Upper lobe of left lung (tissue), 6 donors: ENCODE measurements around the gene VPS13D. TPM values are rescaled to one million over a fixed set of nuclear protein-coding genes. Genes with fewer than 3 reads are reported as not detected.

Experiments
- ATAC-seq, 2 donors: fragments of 200-7000 bp; cut with Tn5 transposase; one replicate each; pipeline ENCODE4 v1.9.1; 2022; ENCODE audit warnings: mild to moderate bottlenecking in 2 of 2, moderate library complexity in 2 of 2; ENCODE audit not compliant: low FRiP score in 2 of 2
- DNase-seq, 2 donors: peaks; one replicate each; pipeline ENCODE4 v3.0.0-alpha.2; 2019 to 2020
- H3K27ac ChIP-seq, 4 donors: fragments of 200-600 bp; sonication (generic); one replicate each; pipeline ENCODE4 v1.5.1; 2016 to 2019
- H3K27me3 ChIP-seq, 4 donors: fragments of 200-600 bp; sonication (generic); one replicate each; pipeline ENCODE4 v1.5.1; 2017 to 2019
- H3K36me3 ChIP-seq, 4 donors: fragments of 200-600 bp; sonication (generic); one replicate each; pipeline ENCODE4 v1.5.1; 2016 to 2019
- H3K4me1 ChIP-seq, 4 donors: fragments of 200-600 bp; sonication (generic); one replicate each; pipeline ENCODE4 v1.5.1; 2018 to 2019
- H3K4me3 ChIP-seq, 4 donors: fragments of 200-600 bp; sonication (generic); one replicate each; pipeline ENCODE4 v1.5.1; 2017 to 2019; ENCODE audit warnings: mild to moderate bottlenecking in 2 of 4, moderate library complexity in 1 of 4
- H3K9me3 ChIP-seq, 4 donors: fragments of 200-600 bp; sonication (generic); one replicate each; pipeline ENCODE4 v1.5.1; 2018 to 2019
- EP300 ChIP-seq, 4 donors: sonication (generic); formaldehyde crosslinking; IDR thresholded peaks; one replicate each; pipeline ENCODE4 v1.5.1; 2017; ENCODE audit warnings: antibody characterized with exemption in 4 of 4, control low read depth in 2 of 4
- POLR2A ChIP-seq, 4 donors: fragments of 450-650 bp; IDR thresholded peaks; one replicate each; pipeline ENCODE4 v1.5.1; 2016 to 2017; ENCODE audit warnings: antibody characterized with exemption in 4 of 4, mild to moderate bottlenecking in 2 of 4
- POLR2AphosphoS5 ChIP-seq, 2 donors: sonication (generic); formaldehyde crosslinking; IDR thresholded peaks; one replicate each; pipeline ENCODE4 v1.5.1; 2017; ENCODE audit warnings: antibody characterized with exemption in 2 of 2
- WGBS, 2 donors: methylation state at CpG; one replicate each; pipeline ENCODE4 v1.1.5; 2017 to 2018; 5-methylcytosine and 5-hydroxymethylcytosine counted together
- total RNA-seq, 6 donors: library from RNA; depleted of rRNA in 4 of 6; stranded (reverse); fragments of >200 nt in 4 of 6; gene quantifications; one replicate each; pipeline versions ENCODE4 v1.1.0 to v1.2.1, GENCODE V29; 2016 to 2021
- TF ChIP-seq, protein P1 (sequence below), 6 experiments: fragments of 450-650 bp in 4 of 6; fragments of 200-600 bp in 2 of 6; sonication (generic) in 2 of 6; IDR thresholded peaks; one replicate each; pipeline ENCODE4 v1.5.1; 2016 to 2019; ENCODE audit warnings: antibody characterized with exemption in 6 of 6
- donor health status: DM: no; HTN: no; CAD: no; lungs with moderate emphysema.
- donor health status: DM: no; HTN: yes; CAD: no; lungs with severe emphysema.

The VPS13D gene
- total RNA-seq, 6 donors from 2014 or later, result 54.9 to 181 (median 87.9) TPM

DNA sequence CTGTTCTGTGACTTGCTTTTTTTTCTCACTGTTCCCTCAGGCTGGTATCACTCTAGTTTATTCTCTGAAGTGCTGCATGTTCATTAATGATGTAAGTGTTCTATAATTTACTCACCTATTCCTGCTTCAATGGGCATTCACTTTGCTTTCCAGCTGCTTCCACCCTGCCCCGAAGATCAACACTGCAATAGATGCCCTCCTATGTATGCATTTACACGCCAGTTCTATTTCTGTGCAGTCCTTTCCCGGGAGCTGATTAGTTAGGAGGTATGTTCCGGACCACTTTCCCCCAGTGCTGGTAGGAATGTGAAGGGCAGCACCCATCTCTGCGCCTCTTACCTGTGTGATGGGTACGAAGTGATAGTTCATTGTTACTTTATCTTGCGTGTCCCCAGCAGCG, 284.8 kb downstream of the VPS13D start:
- Histone ChIP-seq H3K36me3 (no peaks in the 10 kb centered on the region), H3K27me3 (no peaks in the 10 kb centered on the region), H3K4me3 (no peak overlapping the region), H3K27ac (no peak overlapping the region), H3K9me3 (no peaks in the 10 kb centered on the region), H3K4me1 (peaks cover 36 to 51% (median 46%) of the 10 kb centered on the region in 4 donors)
- WGBS, 2 donors, result 94 to 95% methylated on average over 8 of the region's 8 CpGs
- DNase-seq (no peak), ATAC-seq (no peak)
- no peak for TF ChIP-seq EP300 (IDR thresholded peaks at IDR 0.05)

DNA sequence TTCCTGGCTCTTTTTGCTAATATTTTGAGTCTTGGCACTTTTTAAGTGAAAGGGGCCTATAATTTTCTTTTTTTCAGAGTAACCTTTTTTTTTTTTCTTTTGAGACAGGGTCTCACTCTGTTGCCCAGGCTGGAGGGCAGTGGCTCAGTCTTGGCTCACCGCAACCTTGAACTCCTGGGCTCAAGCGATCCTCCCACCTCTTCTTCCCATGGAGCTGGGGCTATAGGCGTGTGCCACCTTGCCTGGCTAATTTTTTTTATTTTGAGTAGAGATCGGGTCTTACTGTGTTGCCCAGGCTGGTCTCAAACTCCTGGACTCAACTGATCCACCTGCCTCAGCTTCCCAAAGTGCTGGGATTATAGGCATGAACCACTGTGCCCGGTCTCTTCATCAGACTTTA, 285.4 kb downstream of the VPS13D start:
- ATAC-seq, result no peak
- H3K4me1 ChIP-seq, result peaks cover 30 to 47% (median 42%) of the 10 kb centered on the region in 4 donors
- no peak for DNase-seq
- no peaks in the 10 kb centered on the region for H3K27me3 ChIP-seq
- H3K36me3 ChIP-seq, result no peaks in the 10 kb centered on the region
- no peak overlapping the region for H3K27ac ChIP-seq
- 94 to 97% methylated on average over 5 of the region's 5 CpGs for WGBS, 2 donors
- no peaks in the 10 kb centered on the region for H3K9me3 ChIP-seq
- TF ChIP-seq POLR2AphosphoS5 (IDR thresholded peaks at IDR 0.05) (no peak), POLR2A (IDR thresholded peaks at IDR 0.05) (no peak), EP300 (IDR thresholded peaks at IDR 0.05) (no peak)
- TF ChIP-seq, protein P1, sequence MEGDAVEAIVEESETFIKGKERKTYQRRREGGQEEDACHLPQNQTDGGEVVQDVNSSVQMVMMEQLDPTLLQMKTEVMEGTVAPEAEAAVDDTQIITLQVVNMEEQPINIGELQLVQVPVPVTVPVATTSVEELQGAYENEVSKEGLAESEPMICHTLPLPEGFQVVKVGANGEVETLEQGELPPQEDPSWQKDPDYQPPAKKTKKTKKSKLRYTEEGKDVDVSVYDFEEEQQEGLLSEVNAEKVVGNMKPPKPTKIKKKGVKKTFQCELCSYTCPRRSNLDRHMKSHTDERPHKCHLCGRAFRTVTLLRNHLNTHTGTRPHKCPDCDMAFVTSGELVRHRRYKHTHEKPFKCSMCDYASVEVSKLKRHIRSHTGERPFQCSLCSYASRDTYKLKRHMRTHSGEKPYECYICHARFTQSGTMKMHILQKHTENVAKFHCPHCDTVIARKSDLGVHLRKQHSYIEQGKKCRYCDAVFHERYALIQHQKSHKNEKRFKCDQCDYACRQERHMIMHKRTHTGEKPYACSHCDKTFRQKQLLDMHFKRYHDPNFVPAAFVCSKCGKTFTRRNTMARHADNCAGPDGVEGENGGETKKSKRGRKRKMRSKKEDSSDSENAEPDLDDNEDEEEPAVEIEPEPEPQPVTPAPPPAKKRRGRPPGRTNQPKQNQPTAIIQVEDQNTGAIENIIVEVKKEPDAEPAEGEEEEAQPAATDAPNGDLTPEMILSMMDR (IDR thresholded peaks at IDR 0.05), result no peak
- no peak overlapping the region for H3K4me3 ChIP-seq

DNA sequence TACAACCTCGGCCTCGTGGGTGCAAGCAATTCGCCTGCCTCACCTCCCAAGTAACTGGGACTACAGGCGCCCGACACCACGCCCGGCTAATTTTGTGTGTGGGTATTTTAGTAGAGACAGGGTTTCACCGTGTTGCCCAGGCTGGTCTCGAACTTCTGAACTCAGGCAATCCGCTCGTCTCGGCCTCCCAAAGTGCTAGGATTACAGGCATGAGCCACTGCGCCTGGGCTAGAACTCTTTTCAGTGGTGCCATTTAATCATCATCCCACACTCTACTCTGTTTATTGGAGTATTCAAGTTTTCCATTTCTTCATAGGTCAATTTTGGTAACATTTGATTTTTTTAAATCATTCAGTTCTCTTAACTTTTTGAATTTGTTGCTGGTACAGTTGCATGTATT, 286.9 kb downstream of the VPS13D start:
- no peak overlapping the region for H3K4me3 ChIP-seq
- H3K9me3 ChIP-seq, result no peaks in the 10 kb centered on the region
- DNase-seq (no peak), ATAC-seq (no peak)
- peaks cover 17 to 33% (median 27%) of the 10 kb centered on the region in 4 donors for H3K4me1 ChIP-seq
- H3K27me3 ChIP-seq, result no peaks in the 10 kb centered on the region
- no peaks in the 10 kb centered on the region for H3K36me3 ChIP-seq
- no peak overlapping the region for H3K27ac ChIP-seq
- TF ChIP-seq POLR2A (IDR thresholded peaks at IDR 0.05), result no peak
- TF ChIP-seq POLR2AphosphoS5 (IDR thresholded peaks at IDR 0.05), result no peak
- TF ChIP-seq EP300 (IDR thresholded peaks at IDR 0.05), result no peak
- TF ChIP-seq, protein P1 (IDR thresholded peaks at IDR 0.05), result no peak
- 96 to 97% methylated on average over 13 of the region's 13 CpGs for WGBS, 2 donors

DNA sequence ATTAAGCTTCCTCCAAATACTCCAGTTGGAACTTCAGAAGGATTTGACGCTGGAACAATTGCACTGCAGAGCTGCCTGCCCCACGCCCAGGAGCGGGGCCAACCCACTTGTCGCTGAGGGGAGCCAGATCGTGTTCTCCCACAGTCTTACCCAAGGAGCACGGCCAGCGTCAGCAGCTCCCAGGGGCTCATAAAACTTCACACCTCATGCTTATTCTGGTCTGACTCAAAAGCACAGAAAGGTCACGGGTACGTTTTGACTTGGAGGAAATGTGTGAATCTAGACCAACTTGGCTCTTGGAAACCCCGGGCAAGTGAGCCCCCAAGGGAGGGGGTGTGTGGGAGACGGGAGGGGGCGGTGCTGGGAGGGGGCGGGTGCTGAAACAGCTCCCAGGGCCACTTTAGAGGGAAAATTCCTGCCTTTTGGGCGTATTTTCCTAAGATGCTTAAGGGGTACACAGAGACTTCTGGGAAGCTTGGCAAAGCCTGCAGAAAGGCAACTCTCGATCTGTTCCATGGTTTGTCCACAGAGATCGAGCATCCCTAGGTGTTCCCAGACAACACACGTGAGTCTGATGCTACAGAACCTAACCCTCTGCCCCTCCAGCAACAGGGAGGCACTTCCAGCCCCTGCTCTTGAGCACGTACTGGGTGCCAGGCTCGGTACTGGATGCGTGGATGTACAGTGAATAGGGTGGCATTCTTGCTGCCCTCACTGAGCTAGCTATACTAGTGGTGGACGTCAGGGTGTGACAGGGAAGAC, 289.3 kb downstream of the VPS13D start:
- H3K27me3 ChIP-seq, result no peaks in the 10 kb centered on the region
- DNase-seq (no peak), ATAC-seq (peak; percentile 73 to 90)
- peak overlapping the region in 1 of 4 donors; percentile 5 for H3K4me3 ChIP-seq
- peaks cover 14 to 17% (median 15%) of the 10 kb centered on the region in 4 donors for H3K4me1 ChIP-seq
- peak overlapping the region in 2 of 4 donors; percentile 21 to 49 for H3K27ac ChIP-seq
- H3K9me3 ChIP-seq, result no peaks in the 10 kb centered on the region
- TF ChIP-seq EP300 (IDR thresholded peaks at IDR 0.05) (no peak), POLR2A (IDR thresholded peaks at IDR 0.05) (no peak), POLR2AphosphoS5 (IDR thresholded peaks at IDR 0.05) (no peak)
- TF ChIP-seq, protein P1 (IDR thresholded peaks at IDR 0.05), result no peak
- no peaks in the 10 kb centered on the region for H3K36me3 ChIP-seq
- WGBS, 2 donors, result 49 to 50% methylated on average over 17 to 21 of the region's 21 CpGs

DNA sequence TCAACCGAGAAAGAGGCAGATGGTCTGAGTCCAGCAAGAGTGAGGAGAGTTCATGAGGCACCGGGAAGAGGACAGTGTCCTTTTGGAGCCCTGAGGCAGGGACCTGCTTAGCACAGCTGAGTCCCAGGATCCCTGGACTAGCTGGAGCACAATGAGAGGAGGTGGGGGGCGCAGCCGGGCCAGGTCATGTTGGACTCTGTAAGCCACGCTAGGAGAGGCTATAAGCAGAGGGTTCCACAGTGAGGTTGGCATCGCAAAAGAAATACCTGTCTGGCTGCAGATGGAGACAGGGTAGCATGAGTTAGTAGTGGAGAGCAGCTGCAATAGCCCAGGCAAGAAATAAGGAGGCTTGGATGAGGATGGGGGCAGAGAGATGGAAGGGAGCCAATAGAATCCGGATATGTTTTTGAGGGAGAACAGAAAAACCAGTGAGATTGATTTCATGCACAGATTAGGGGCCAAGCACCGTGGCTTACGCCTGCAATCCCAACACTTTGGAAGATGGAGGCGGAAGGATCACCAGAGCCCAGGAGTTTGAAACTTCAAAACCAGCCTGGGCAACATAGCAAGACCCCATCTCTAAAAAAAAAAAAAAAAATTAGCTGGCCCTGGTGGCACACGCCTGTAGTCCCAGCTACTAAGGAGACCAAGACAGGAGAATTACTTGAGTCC, 290.0 kb downstream of the VPS13D start:
- no peaks in the 10 kb centered on the region for H3K9me3 ChIP-seq
- no peak for ATAC-seq
- DNase-seq, result no peak
- no peaks in the 10 kb centered on the region for H3K27me3 ChIP-seq
- H3K36me3 ChIP-seq, result no peaks in the 10 kb centered on the region
- WGBS, 2 donors, result 87 to 89% methylated on average over 11 of the region's 11 CpGs
- no peak for TF ChIP-seq EP300 (IDR thresholded peaks at IDR 0.05)
- no peak for TF ChIP-seq POLR2A (IDR thresholded peaks at IDR 0.05)
- TF ChIP-seq POLR2AphosphoS5 (IDR thresholded peaks at IDR 0.05), result no peak
- TF ChIP-seq, protein P1 (IDR thresholded peaks at IDR 0.05), result no peak
- H3K4me3 ChIP-seq, result no peak overlapping the region
- H3K4me1 ChIP-seq, result peaks cover 14 to 17% (median 15%) of the 10 kb centered on the region in 4 donors
- H3K27ac ChIP-seq, result peak overlapping the region in 1 of 4 donors; percentile 21
